Uterus (tissue), 2 donors: ENCODE results near the gene RETREG3.

Experiments
- POLR2A ChIP-seq, 2 donors: fragments of 450-650 bp; IDR thresholded peaks; one replicate each; pipeline ENCODE4 v1.6.1; 2016; ENCODE audit warnings: antibody characterized with exemption in 2 of 2, mild to moderate bottlenecking in 1 of 2, moderate library complexity in 1 of 2
- TF ChIP-seq, protein P1 (sequence below), 4 experiments: fragments of 200-600 bp in 2 of 4; fragments of 450-650 bp in 2 of 4; sonication (generic) in 2 of 4; IDR thresholded peaks; one replicate each; pipeline ENCODE4 v1.5.1; 2016 to 2019; ENCODE audit warnings: antibody characterized with exemption in 4 of 4, mild to moderate bottlenecking in 2 of 4, moderate library complexity in 1 of 4

DNA sequence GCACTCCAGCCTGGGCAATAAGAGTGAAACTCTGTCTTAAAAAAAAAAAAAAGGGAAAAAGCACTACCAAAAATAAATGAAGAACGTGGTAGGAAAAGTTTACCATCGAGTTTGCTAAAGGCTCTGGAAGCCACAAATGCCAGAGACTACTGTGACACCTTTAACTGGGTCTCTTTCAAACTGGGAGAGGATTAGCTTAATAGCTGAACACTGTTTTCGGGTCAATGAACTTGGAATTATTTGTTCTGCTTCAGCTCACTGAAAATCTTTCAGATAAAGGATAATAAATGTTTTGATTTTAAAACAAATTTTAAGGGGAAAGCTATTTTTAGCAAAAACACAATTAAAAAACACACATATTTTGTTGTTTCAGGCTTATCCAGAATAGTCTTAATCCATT, 1.4 kb downstream of the RETREG3 start:
- TF ChIP-seq, protein P1, sequence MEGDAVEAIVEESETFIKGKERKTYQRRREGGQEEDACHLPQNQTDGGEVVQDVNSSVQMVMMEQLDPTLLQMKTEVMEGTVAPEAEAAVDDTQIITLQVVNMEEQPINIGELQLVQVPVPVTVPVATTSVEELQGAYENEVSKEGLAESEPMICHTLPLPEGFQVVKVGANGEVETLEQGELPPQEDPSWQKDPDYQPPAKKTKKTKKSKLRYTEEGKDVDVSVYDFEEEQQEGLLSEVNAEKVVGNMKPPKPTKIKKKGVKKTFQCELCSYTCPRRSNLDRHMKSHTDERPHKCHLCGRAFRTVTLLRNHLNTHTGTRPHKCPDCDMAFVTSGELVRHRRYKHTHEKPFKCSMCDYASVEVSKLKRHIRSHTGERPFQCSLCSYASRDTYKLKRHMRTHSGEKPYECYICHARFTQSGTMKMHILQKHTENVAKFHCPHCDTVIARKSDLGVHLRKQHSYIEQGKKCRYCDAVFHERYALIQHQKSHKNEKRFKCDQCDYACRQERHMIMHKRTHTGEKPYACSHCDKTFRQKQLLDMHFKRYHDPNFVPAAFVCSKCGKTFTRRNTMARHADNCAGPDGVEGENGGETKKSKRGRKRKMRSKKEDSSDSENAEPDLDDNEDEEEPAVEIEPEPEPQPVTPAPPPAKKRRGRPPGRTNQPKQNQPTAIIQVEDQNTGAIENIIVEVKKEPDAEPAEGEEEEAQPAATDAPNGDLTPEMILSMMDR (IDR thresholded peaks at IDR 0.05), result no peak
- no peak for TF ChIP-seq POLR2A (IDR thresholded peaks at IDR 0.05)
